Spleen (tissue), 7 donors: ENCODE results near the gene CRYBG1.

Experiments used
- CTCF ChIP-seq, 11 experiments: fragments of 200-600 bp in 7 of 11; fragments of 450-650 bp in 4 of 11; sonication (generic) in 4 of 11; IDR thresholded peaks in 8 of 11; conservative IDR thresholded peaks in 3 of 11; 1 replicate in 7 of 11; 2 replicates in 4 of 11; pipeline versions ENCODE4 v1.4.0 to v1.8.0; 2016 to 2021; ENCODE audit warnings: antibody characterized with exemption in 11 of 11, inconsistent platforms in 4 of 11, mild to moderate bottlenecking in 1 of 11
- POLR2A ChIP-seq, 3 donors: fragments of 450-650 bp; IDR thresholded peaks; one replicate each; pipeline ENCODE4 v1.5.1; 2017; ENCODE audit warnings: antibody characterized with exemption in 3 of 3, mild to moderate bottlenecking in 1 of 3
- donor health status: DM: no; HTN: no; CAD: no; lungs with moderate emphysema.
- donor health status: DM: no; HTN: no; CAD: no.
- donor health status: DM: no; HTN: no; CAD: no.

DNA sequence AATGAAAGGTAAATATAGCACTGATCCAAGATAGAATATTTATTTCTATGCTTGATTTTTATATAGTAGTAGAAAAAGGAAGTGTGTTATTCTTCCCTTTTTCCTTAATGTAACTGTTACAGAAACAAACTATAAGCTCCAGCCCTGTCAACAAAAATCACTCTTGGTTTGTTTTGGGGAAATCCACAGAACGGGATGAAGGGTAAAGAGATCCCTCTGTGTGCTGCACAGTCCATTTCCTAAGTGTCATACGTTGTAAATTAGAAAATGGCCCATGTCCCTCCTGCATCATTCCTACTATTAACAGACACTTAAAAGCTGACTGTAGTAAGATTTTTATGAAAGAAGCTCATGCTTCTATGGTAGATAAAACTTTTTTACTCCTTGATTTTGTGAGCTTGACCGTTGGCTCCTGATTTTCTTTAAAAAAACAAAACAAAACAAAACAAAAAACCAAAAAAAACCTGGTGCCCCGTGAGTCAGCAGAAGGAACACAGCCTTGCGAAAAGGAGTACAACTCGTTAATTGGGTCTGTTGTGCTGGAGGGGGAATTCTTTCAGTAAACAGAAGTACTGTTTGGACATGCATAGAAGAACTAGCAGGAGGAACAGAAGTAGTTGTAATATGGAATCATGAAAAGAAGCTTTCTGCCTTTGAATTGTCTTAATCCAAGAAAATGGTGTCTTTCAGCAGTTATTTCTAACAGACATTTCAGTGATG, 201.3 kb downstream of the CRYBG1 start:
- TF ChIP-seq CTCF (IDR thresholded peaks at IDR 0.05 in 8 of 11, conservative IDR thresholded peaks at IDR 0.05 in 3 of 11) = no peak
- no peak for TF ChIP-seq POLR2A (IDR thresholded peaks at IDR 0.05)
